ENCODE results near the gene STMP1. TPM values are rescaled to one million over a fixed set of nuclear protein-coding genes. Genes with fewer than 3 reads are reported as not detected.

STMP1 gene
- total RNA-seq, 1 experiment from 2014 or later: 26.1 TPM

DNA sequence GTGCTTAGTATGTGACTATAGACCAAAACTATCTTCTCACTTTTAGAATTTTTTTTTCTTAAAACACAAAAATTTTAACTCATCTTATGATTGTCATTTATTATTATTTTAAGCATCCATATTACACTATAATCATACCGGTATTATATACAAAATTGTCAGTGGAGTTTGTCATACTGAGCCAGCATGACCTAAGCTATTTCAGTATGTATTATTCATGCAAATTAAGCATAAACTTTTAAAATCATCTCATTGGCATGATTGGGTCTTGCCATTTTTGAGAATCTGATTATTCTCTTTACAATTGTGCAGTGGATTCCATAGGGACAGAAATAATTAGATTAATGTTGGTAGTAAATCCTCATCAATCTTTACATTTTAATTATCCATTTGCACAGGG lies 46.2 kb upstream of the STMP1 start:
- Mint-ChIP-seq H3K4me3 (no peak overlapping the region), H3K36me3 (peaks cover 73% of the 10 kb centered on the region), H3K9me3 (no peaks in the 10 kb centered on the region), H3K4me1 (no peaks in the 10 kb centered on the region), H3K27ac (no peak overlapping the region), H3K27me3 (ENCODE audit: low read depth) (no peaks in the 10 kb centered on the region)
- no peak for ATAC-seq
- DNase-seq (ENCODE audit: low spot score): no peak
- TF ChIP-seq, protein P1, sequence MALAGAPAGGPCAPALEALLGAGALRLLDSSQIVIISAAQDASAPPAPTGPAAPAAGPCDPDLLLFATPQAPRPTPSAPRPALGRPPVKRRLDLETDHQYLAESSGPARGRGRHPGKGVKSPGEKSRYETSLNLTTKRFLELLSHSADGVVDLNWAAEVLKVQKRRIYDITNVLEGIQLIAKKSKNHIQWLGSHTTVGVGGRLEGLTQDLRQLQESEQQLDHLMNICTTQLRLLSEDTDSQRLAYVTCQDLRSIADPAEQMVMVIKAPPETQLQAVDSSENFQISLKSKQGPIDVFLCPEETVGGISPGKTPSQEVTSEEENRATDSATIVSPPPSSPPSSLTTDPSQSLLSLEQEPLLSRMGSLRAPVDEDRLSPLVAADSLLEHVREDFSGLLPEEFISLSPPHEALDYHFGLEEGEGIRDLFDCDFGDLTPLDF (CRISPR knock-in tag; IDR thresholded peaks at IDR 0.05): no peak
- TF ChIP-seq TCF7 (CRISPR knock-in tag; IDR thresholded peaks at IDR 0.05; ENCODE audit: low read depth) (no peak), OVOL2 (CRISPR knock-in tag; IDR thresholded peaks at IDR 0.05; ENCODE audit: borderline replicate concordance) (no peak), NFYB (CRISPR knock-in tag; conservative IDR thresholded peaks at IDR 0.05; ENCODE audit: low read depth) (no peak), RORB (CRISPR knock-in tag; IDR thresholded peaks at IDR 0.05) (no peak)
- TF ChIP-seq, protein P2, sequence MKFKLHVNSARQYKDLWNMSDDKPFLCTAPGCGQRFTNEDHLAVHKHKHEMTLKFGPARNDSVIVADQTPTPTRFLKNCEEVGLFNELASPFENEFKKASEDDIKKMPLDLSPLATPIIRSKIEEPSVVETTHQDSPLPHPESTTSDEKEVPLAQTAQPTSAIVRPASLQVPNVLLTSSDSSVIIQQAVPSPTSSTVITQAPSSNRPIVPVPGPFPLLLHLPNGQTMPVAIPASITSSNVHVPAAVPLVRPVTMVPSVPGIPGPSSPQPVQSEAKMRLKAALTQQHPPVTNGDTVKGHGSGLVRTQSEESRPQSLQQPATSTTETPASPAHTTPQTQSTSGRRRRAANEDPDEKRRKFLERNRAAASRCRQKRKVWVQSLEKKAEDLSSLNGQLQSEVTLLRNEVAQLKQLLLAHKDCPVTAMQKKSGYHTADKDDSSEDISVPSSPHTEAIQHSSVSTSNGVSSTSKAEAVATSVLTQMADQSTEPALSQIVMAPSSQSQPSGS (CRISPR knock-in tag; IDR thresholded peaks at IDR 0.05; ENCODE audit: borderline replicate concordance, low read depth): no peak
- ChIA-PET POLR2A (no interaction called here), CTCF (no interaction called here)

DNA sequence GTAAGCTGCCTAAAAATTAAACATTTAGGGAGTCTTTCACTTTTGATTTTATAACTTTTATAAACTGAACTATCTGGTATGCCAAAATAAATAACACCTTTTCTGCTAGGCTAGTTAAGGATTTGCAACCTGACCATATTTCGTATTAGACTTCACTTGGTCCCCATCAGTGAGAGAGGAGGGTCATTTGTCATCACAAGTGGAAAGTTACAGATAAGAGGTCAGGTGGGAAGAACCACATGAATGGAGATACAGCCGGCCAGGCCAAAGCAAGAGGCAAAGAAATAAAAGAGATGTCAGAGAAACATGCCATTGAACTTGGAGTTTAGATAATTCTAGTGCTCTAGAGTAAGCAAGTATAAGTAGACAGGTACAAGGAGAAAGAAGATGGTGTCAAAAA lies 44.5 kb upstream of the STMP1 start:
- ChIA-PET POLR2A (no interaction called here), CTCF (no interaction called here)
- DNase-seq (ENCODE audit: low spot score) (no peak), ATAC-seq (no peak)
- Mint-ChIP-seq H3K27me3 (ENCODE audit: low read depth) (no peaks in the 10 kb centered on the region), H3K9me3 (no peaks in the 10 kb centered on the region), H3K4me3 (no peak overlapping the region), H3K36me3 (peaks cover 66% of the 10 kb centered on the region), H3K27ac (no peak overlapping the region), H3K4me1 (no peaks in the 10 kb centered on the region)
- TF ChIP-seq, protein P3, sequence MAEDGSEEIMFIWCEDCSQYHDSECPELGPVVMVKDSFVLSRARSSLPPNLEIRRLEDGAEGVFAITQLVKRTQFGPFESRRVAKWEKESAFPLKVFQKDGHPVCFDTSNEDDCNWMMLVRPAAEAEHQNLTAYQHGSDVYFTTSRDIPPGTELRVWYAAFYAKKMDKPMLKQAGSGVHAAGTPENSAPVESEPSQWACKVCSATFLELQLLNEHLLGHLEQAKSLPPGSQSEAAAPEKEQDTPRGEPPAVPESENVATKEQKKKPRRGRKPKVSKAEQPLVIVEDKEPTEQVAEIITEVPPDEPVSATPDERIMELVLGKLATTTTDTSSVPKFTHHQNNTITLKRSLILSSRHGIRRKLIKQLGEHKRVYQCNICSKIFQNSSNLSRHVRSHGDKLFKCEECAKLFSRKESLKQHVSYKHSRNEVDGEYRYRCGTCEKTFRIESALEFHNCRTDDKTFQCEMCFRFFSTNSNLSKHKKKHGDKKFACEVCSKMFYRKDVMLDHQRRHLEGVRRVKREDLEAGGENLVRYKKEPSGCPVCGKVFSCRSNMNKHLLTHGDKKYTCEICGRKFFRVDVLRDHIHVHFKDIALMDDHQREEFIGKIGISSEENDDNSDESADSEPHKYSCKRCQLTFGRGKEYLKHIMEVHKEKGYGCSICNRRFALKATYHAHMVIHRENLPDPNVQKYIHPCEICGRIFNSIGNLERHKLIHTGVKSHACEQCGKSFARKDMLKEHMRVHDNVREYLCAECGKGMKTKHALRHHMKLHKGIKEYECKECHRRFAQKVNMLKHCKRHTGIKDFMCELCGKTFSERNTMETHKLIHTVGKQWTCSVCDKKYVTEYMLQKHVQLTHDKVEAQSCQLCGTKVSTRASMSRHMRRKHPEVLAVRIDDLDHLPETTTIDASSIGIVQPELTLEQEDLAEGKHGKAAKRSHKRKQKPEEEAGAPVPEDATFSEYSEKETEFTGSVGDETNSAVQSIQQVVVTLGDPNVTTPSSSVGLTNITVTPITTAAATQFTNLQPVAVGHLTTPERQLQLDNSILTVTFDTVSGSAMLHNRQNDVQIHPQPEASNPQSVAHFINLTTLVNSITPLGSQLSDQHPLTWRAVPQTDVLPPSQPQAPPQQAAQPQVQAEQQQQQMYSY (CRISPR knock-in tag; IDR thresholded peaks at IDR 0.05): no peak
- TF ChIP-seq TCF7 (CRISPR knock-in tag; IDR thresholded peaks at IDR 0.05; ENCODE audit: low read depth): no peak
- TF ChIP-seq, protein P4, sequence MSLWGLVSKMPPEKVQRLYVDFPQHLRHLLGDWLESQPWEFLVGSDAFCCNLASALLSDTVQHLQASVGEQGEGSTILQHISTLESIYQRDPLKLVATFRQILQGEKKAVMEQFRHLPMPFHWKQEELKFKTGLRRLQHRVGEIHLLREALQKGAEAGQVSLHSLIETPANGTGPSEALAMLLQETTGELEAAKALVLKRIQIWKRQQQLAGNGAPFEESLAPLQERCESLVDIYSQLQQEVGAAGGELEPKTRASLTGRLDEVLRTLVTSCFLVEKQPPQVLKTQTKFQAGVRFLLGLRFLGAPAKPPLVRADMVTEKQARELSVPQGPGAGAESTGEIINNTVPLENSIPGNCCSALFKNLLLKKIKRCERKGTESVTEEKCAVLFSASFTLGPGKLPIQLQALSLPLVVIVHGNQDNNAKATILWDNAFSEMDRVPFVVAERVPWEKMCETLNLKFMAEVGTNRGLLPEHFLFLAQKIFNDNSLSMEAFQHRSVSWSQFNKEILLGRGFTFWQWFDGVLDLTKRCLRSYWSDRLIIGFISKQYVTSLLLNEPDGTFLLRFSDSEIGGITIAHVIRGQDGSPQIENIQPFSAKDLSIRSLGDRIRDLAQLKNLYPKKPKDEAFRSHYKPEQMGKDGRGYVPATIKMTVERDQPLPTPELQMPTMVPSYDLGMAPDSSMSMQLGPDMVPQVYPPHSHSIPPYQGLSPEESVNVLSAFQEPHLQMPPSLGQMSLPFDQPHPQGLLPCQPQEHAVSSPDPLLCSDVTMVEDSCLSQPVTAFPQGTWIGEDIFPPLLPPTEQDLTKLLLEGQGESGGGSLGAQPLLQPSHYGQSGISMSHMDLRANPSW (CRISPR knock-in tag; conservative IDR thresholded peaks at IDR 0.05; ENCODE audit: low read depth): no peak
- TF ChIP-seq, protein P5, sequence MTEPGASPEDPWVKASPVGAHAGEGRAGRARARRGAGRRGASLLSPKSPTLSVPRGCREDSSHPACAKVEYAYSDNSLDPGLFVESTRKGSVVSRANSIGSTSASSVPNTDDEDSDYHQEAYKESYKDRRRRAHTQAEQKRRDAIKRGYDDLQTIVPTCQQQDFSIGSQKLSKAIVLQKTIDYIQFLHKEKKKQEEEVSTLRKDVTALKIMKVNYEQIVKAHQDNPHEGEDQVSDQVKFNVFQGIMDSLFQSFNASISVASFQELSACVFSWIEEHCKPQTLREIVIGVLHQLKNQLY (CRISPR knock-in tag; IDR thresholded peaks at IDR 0.05): no peak
- no peak for TF ChIP-seq IRF2 (CRISPR knock-in tag; IDR thresholded peaks at IDR 0.05; ENCODE audit: borderline replicate concordance, low read depth)
- TF ChIP-seq, protein P6, sequence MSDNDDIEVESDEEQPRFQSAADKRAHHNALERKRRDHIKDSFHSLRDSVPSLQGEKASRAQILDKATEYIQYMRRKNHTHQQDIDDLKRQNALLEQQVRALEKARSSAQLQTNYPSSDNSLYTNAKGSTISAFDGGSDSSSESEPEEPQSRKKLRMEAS (CRISPR knock-in tag; IDR thresholded peaks at IDR 0.05): no peak
- TF ChIP-seq PRRX2 (CRISPR knock-in tag; IDR thresholded peaks at IDR 0.05): no peak
- TF ChIP-seq, protein P7, sequence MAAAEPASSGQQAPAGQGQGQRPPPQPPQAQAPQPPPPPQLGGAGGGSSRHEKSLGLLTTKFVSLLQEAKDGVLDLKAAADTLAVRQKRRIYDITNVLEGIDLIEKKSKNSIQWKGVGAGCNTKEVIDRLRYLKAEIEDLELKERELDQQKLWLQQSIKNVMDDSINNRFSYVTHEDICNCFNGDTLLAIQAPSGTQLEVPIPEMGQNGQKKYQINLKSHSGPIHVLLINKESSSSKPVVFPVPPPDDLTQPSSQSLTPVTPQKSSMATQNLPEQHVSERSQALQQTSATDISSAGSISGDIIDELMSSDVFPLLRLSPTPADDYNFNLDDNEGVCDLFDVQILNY (CRISPR knock-in tag; IDR thresholded peaks at IDR 0.05): no peak
- TF ChIP-seq, protein P8, sequence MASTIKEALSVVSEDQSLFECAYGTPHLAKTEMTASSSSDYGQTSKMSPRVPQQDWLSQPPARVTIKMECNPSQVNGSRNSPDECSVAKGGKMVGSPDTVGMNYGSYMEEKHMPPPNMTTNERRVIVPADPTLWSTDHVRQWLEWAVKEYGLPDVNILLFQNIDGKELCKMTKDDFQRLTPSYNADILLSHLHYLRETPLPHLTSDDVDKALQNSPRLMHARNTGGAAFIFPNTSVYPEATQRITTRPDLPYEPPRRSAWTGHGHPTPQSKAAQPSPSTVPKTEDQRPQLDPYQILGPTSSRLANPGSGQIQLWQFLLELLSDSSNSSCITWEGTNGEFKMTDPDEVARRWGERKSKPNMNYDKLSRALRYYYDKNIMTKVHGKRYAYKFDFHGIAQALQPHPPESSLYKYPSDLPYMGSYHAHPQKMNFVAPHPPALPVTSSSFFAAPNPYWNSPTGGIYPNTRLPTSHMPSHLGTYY (CRISPR knock-in tag; IDR thresholded peaks at IDR 0.05): no peak
- no peak for TF ChIP-seq NFATC4 (CRISPR knock-in tag; IDR thresholded peaks at IDR 0.05)
- TF ChIP-seq OVOL2 (CRISPR knock-in tag; IDR thresholded peaks at IDR 0.05; ENCODE audit: borderline replicate concordance): no peak
- TF ChIP-seq ELF4 (CRISPR knock-in tag; IDR thresholded peaks at IDR 0.05; ENCODE audit: low read depth): no peak
- TF ChIP-seq MXD4 (CRISPR knock-in tag; IDR thresholded peaks at IDR 0.05; ENCODE audit: borderline replicate concordance): no peak
- TF ChIP-seq, protein P9, sequence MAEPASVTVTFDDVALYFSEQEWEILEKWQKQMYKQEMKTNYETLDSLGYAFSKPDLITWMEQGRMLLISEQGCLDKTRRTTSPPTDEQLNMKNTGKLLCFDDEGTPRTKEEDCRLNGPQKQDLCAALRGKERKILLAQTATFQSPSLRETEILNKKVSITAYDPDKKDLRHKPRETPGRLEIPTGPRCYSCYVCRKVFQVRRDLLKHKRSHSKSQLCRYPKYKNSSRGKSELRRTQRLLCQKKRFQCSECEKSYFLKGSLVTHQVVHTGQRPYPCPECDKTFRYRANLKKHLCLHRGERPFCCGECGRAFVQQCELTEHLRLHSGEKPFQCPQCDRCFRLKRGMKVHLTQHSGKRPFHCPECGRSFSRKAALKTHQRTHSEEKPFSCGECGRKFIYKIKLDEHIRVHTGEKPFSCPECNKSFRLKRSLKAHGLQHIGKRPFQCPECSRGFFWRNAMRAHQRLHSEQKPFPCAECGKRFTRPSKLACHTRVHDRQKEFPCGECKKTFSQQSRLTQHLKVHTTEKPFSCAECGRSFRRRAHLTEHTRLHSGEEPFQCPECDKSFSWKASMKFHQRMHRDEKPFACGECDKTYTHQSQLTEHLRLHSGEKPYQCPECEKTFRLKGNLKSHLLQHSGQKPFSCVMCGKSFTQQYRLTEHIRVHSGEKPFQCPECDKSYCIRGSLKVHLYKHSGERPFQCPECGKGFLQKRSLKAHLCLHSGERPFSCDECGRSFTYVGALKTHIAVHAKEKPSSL (CRISPR knock-in tag; conservative IDR thresholded peaks at IDR 0.05): no peak
- TF ChIP-seq TP53 (CRISPR knock-in tag; IDR thresholded peaks at IDR 0.05): no peak
- no peak for TF ChIP-seq NR1H2 (CRISPR knock-in tag; IDR thresholded peaks at IDR 0.05)
- no peak for TF ChIP-seq CREM (CRISPR knock-in tag; IDR thresholded peaks at IDR 0.05)

All from WTC11 (cell line).